Osteocyte (in vitro differentiated cells): Measurements from ENCODE around the gene PELI2. TPM values are rescaled to one million over a fixed set of nuclear protein-coding genes. Genes with fewer than 3 reads are reported as not detected.

Source experiments
- DNase-seq: peaks from one replicate; pipeline ENCODE4 v3.0.0; 2021; ENCODE audit warnings: mixed read lengths; ENCODE audit not compliant: unreplicated experiment; ENCODE audit errors: extremely low spot score
- H3K27ac Mint-ChIP-seq: one replicate; pipeline ENCODE4 v1.8.0; 2021; ENCODE audit warnings: mild to moderate bottlenecking, mixed read lengths; ENCODE audit not compliant: unreplicated experiment
- H3K27me3 Mint-ChIP-seq: one replicate; pipeline ENCODE4 v1.8.0; 2021; ENCODE audit warnings: mixed read lengths; ENCODE audit not compliant: unreplicated experiment
- H3K36me3 Mint-ChIP-seq: one replicate; pipeline ENCODE4 v1.8.0; 2021; ENCODE audit warnings: mixed read lengths; ENCODE audit not compliant: unreplicated experiment
- H3K4me1 Mint-ChIP-seq: one replicate; pipeline ENCODE4 v1.8.0; 2021; ENCODE audit warnings: mixed read lengths; ENCODE audit not compliant: unreplicated experiment
- H3K4me3 Mint-ChIP-seq: one replicate; pipeline ENCODE4 v1.8.0; 2021; ENCODE audit warnings: mild to moderate bottlenecking, moderate library complexity, mixed read lengths; ENCODE audit not compliant: unreplicated experiment
- H3K9me3 Mint-ChIP-seq: one replicate; pipeline ENCODE4 v1.8.0; 2021; ENCODE audit warnings: mixed read lengths; ENCODE audit not compliant: unreplicated experiment
- total RNA-seq: library from RNA; stranded (reverse); gene quantifications from 2 replicates; pipeline ENCODE4 v1.2.1, GENCODE V29; 2021
- TF ChIP-seq, protein P1 (sequence below): fragments of 200-600 bp; sonication (generic); IDR thresholded peaks from 2 replicates; pipeline ENCODE4 v1.5.0; 2021; ENCODE audit warnings: antibody characterized with exemption, mild to moderate bottlenecking, moderate library complexity

PELI2 gene
- total RNA-seq, 1 donor from 2014 or later, result 15.0 TPM

DNA sequence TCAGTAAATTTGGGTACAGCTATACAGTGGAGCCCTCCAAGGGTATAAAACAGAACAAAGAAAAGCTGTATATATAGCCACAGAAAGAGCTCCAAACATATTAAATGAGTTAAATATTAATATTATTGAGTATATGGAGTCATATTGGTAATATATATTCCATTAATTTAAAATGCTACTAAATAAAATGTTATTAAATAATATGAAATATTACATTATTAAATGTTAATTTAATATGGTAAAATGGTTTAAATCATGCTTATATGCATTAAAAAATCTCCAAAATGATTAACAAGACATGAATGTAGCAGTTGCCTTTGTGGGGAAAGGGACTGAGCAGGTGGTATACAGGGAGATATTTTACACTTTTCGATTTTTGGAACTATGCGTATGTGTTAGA, 164.0 kb downstream of the PELI2 start:
- DNase-seq, result no peak
- no peaks in the 10 kb centered on the region for H3K27me3 Mint-ChIP-seq
- H3K4me3 Mint-ChIP-seq, result no peak overlapping the region
- no peaks in the 10 kb centered on the region for H3K4me1 Mint-ChIP-seq
- no peaks in the 10 kb centered on the region for H3K9me3 Mint-ChIP-seq
- H3K36me3 Mint-ChIP-seq, result peaks cover 5% of the 10 kb centered on the region
- no peak overlapping the region for H3K27ac Mint-ChIP-seq
- TF ChIP-seq, protein P1, sequence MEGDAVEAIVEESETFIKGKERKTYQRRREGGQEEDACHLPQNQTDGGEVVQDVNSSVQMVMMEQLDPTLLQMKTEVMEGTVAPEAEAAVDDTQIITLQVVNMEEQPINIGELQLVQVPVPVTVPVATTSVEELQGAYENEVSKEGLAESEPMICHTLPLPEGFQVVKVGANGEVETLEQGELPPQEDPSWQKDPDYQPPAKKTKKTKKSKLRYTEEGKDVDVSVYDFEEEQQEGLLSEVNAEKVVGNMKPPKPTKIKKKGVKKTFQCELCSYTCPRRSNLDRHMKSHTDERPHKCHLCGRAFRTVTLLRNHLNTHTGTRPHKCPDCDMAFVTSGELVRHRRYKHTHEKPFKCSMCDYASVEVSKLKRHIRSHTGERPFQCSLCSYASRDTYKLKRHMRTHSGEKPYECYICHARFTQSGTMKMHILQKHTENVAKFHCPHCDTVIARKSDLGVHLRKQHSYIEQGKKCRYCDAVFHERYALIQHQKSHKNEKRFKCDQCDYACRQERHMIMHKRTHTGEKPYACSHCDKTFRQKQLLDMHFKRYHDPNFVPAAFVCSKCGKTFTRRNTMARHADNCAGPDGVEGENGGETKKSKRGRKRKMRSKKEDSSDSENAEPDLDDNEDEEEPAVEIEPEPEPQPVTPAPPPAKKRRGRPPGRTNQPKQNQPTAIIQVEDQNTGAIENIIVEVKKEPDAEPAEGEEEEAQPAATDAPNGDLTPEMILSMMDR, result no peak

DNA sequence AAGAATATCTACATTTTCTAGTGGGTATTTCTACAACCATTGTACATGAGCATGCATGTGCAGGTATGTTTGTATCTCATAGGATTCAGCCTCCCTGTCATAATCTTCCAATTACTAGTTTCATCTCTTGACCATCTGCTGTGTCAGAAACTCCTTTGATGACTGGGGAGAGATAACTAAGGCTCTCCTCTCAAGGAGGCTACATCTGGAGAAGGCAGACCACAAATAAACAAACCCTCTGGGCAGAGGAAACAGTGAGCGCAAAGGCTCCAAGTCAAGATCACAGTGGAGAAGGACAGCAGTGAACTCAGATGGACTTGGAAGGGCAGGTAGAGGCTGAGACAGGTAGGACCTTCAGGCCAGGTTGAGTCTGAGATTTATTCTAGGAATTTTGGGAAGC, 166.4 kb downstream of the PELI2 start:
- TF ChIP-seq, protein P1, result no peak
- H3K36me3 Mint-ChIP-seq, result peaks cover 11% of the 10 kb centered on the region
- no peak overlapping the region for H3K4me3 Mint-ChIP-seq
- H3K9me3 Mint-ChIP-seq, result no peaks in the 10 kb centered on the region
- no peaks in the 10 kb centered on the region for H3K27me3 Mint-ChIP-seq
- H3K27ac Mint-ChIP-seq, result no peak overlapping the region
- no peaks in the 10 kb centered on the region for H3K4me1 Mint-ChIP-seq
- no peak for DNase-seq

- TF ChIP-seq, protein P1, result no peak
- H3K27ac Mint-ChIP-seq, result no peak overlapping the region
- no peaks in the 10 kb centered on the region for H3K27me3 Mint-ChIP-seq
- no peak overlapping the region for H3K4me3 Mint-ChIP-seq
- no peaks in the 10 kb centered on the region for H3K4me1 Mint-ChIP-seq
- no peak for DNase-seq
- no peaks in the 10 kb centered on the region for H3K9me3 Mint-ChIP-seq
- H3K36me3 Mint-ChIP-seq, result peaks cover 18% of the 10 kb centered on the region
Observed at GRCh38 chr14:56289155-56289554, 170.9 kb downstream of the PELI2 start.

GRCh38 chr14:56290195-56290594, 172.0 kb downstream of the PELI2 start:
- H3K4me3 Mint-ChIP-seq, result no peak overlapping the region

GRCh38 chr14:56292970-56293369, 174.8 kb downstream of the PELI2 start:
- Mint-ChIP-seq H3K9me3 (no peaks in the 10 kb centered on the region), H3K4me3 (no peak overlapping the region), H3K4me1 (no peaks in the 10 kb centered on the region), H3K36me3 (peaks cover 27% of the 10 kb centered on the region), H3K27ac (no peak overlapping the region), H3K27me3 (no peaks in the 10 kb centered on the region)
- DNase-seq, result no peak
- TF ChIP-seq, protein P1, result no peak

More at GRCh38 chr14:56290195-56290594, 172.0 kb downstream of the PELI2 start:
- H3K36me3 Mint-ChIP-seq, result peaks cover 18% of the 10 kb centered on the region
- no peak for DNase-seq
- no peak overlapping the region for H3K27ac Mint-ChIP-seq
- TF ChIP-seq, protein P1, result no peak
- no peaks in the 10 kb centered on the region for H3K4me1 Mint-ChIP-seq
- no peaks in the 10 kb centered on the region for H3K27me3 Mint-ChIP-seq
- no peaks in the 10 kb centered on the region for H3K9me3 Mint-ChIP-seq
